Measurements from ENCODE around the gene PRSS16. TPM values are rescaled to one million over a fixed set of nuclear protein-coding genes. Genes with fewer than 3 reads are reported as not detected.

Gene PRSS16
- total and polyA plus RNA-seq, 9 of the 15 experiments (the other 6 are each of a cell fraction or from before 2014, with no cell fraction given): 4.5 to 21.3 (median 12.1) TPM

DNA sequence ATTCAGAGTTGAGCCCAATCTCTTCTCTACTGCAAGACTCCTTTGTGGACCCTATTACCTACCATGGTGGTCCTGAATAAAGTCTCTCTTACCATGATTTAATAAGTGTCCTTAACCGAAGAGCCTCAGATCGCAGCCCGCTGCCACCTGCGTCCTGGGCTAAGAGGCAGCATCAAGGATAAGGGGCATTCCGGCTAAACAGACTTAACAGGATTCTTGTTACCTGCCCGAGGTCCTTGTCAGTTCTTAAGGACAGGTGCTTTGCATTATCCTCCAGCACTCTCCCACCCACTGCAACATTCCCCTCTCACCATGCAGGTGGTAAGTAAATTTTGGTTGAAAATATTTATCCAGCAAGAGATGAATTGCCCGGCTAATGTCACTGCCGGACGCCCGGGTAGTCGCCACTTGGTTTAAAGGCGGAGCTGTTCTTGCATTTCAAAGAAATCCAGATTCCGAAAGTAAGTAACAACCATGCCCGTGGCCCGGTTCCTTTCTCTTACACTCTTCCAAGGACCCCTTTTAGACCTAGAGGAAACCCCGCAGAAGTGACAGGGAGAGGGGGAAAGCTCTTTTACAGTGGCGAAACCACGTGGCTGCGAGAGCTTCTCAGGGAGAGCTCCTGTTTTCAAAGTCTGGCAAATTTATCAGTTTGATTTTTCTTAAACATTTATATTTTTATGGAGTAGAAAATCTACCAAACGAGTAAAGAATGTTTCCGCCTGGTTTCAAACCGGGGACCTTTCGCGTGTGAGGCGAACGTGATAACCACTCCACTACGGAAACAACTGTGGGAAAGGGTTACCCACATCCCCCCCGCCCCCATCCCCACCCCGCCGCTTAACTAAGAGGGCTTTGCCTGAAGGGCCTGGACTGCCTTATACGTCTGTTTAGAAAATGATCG is 41.9 kb upstream of the PRSS16 start:
- H3K27me3 ChIP-seq (ENCODE audit: control insufficient read depth in 2 of 2, insufficient read depth in 2 of 2, low read length in 2 of 2): no peaks in the 10 kb centered on the region
- FAIRE-seq (peak; percentile 60), DNase-seq (ENCODE audit: extremely low read depth in 1 of 4, low spot score in 3 of 4) (peak; percentile 44 to 79 (median 66)), ATAC-seq (peak; percentile 80)
- peaks cover 4 to 8% of the 10 kb centered on the region in 2 experiments; a peak in 3 of 5 replicates for H3K4me1 ChIP-seq (replicated peaks in 1 of 2; ENCODE audit: control insufficient read depth in 2 of 2, insufficient read depth in 2 of 2, low read length in 2 of 2)
- H3K27ac ChIP-seq (ENCODE audit: extremely low read depth, low read depth, low read length): peak overlapping the region; percentile 51
- POLR2A ChIA-PET: interaction anchor here (0.6 to 2.2 kb wide), 11 partner anchors 10 to 632 kb away, joined by 3 to 9 read pairs (median 3); no protein-coding TSS in a partner anchor
- 18% methylated on average over 32 of the region's 32 CpGs for WGBS (ENCODE audit: insufficient coverage, low coverage, missing lambda C conversion rate)
- peak overlapping the region; percentile 64 for H3K4me2 ChIP-seq (ENCODE audit: insufficient read depth, low read length)
- H3K4me3 ChIP-seq: peak overlapping the region; percentile 27
- in situ Hi-C loops (cut with MboI): no loop called here
- H3K36me3 ChIP-seq (ENCODE audit: control insufficient read depth, insufficient read depth, low read length): no peaks in the 10 kb centered on the region
- no peaks in the 10 kb centered on the region for H3K9me1 ChIP-seq (ENCODE audit: control insufficient read depth, insufficient read depth, low read length)
- BruUV-seq (replicated peaks): TSS peak; percentile 100
- H3K9ac ChIP-seq (ENCODE audit: insufficient read depth in 1 of 2, low read depth in 2 of 2, low read length in 2 of 2): peak overlapping the region; percentile 45 to 74; a peak in 3 of 4 replicates
- no peaks in the 10 kb centered on the region for H3K79me2 ChIP-seq (ENCODE audit: control insufficient read depth, insufficient read depth, low read length)
- H2AFZ ChIP-seq (ENCODE audit: low read depth, low read length): peak overlapping the region; percentile 84
- no peaks in the 10 kb centered on the region for H4K20me1 ChIP-seq (replicated peaks; ENCODE audit: control insufficient read depth, insufficient read depth, low read length)
- H3K9me3 ChIP-seq (replicated peaks; ENCODE audit: control insufficient read depth, insufficient read depth, low read depth, low read length): no peaks in the 10 kb centered on the region
- intact Hi-C loops (cut with micrococcal nuclease): no loop called here
- CTCF ChIA-PET (ENCODE audit: low intra/inter-chr PET ratio): interaction anchor here (0.6 kb wide), 1 partner anchor 17 kb away, joined by 3 read pairs; no protein-coding TSS in a partner anchor
- TF ChIP-seq TRIM28 (IDR thresholded peaks at IDR 0.05) (peak; percentile 26; the same call in 1 of the 2 replicates), MNT (conservative IDR thresholded peaks at IDR 0.05) (peak; percentile 61 to 65), ZNF274 (IDR thresholded peaks at IDR 0.05; ENCODE audit: borderline replicate concordance, low read depth, low read length) (no peak), MYC (IDR thresholded peaks at IDR 0.05; ENCODE audit: low read depth, low read length) (peak; percentile 37; the same call in 1 of the 2 replicates), MYC (CRISPR knock-in tag; IDR thresholded peaks at IDR 0.05; ENCODE audit: borderline replicate concordance, low read depth) (no peak), UBTF (IDR thresholded peaks at IDR 0.05; ENCODE audit: borderline replicate concordance in 1 of 2, low read depth in 2 of 2, low read length in 2 of 2) (0 out of 4 replicates have a peak, but pooled peaks of 1 of the 2 experiments have one; percentile 27), DPF2 (IDR thresholded peaks at IDR 0.05) (no peak), HNRNPLL (IDR thresholded peaks at IDR 0.05; ENCODE audit: low read depth, low read length, poor library complexity, severe bottlenecking) (peak; percentile 52), RAD51 (IDR thresholded peaks at IDR 0.05; ENCODE audit: borderline replicate concordance, low read depth) (0 out of 2 replicates have a peak, but pooled peaks have one; percentile 35)
- TF ChIP-seq, protein P1, sequence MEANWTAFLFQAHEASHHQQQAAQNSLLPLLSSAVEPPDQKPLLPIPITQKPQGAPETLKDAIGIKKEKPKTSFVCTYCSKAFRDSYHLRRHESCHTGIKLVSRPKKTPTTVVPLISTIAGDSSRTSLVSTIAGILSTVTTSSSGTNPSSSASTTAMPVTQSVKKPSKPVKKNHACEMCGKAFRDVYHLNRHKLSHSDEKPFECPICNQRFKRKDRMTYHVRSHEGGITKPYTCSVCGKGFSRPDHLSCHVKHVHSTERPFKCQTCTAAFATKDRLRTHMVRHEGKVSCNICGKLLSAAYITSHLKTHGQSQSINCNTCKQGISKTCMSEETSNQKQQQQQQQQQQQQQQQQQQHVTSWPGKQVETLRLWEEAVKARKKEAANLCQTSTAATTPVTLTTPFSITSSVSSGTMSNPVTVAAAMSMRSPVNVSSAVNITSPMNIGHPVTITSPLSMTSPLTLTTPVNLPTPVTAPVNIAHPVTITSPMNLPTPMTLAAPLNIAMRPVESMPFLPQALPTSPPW (CRISPR knock-in tag; IDR thresholded peaks at IDR 0.05): peak; percentile 97

Measured in K562 (cell line).